AG09309 (cell line): Measurements from ENCODE around the gene PRKCH.

ENCODE experiments used
- DNase-seq: peaks from one replicate; pipeline ENCODE4 v3.0.0-alpha.2; 2010; ENCODE audit warnings: low read depth
- H3K4me3 ChIP-seq: 2 replicates; pipeline ENCODE4 v1.5.1; 2011; ENCODE audit warnings: mild to moderate bottlenecking, low read depth, low read length, moderate library complexity; ENCODE audit not compliant: control insufficient read depth
- CTCF ChIP-seq: IDR thresholded peaks from 2 replicates; pipeline ENCODE4 v1.5.1; 2011; ENCODE audit warnings: mild to moderate bottlenecking, low read depth, low read length, inconsistent platforms; ENCODE audit not compliant: insufficient read depth, control insufficient read depth; ENCODE audit errors: missing control alignments

Gene PRKCH

DNA sequence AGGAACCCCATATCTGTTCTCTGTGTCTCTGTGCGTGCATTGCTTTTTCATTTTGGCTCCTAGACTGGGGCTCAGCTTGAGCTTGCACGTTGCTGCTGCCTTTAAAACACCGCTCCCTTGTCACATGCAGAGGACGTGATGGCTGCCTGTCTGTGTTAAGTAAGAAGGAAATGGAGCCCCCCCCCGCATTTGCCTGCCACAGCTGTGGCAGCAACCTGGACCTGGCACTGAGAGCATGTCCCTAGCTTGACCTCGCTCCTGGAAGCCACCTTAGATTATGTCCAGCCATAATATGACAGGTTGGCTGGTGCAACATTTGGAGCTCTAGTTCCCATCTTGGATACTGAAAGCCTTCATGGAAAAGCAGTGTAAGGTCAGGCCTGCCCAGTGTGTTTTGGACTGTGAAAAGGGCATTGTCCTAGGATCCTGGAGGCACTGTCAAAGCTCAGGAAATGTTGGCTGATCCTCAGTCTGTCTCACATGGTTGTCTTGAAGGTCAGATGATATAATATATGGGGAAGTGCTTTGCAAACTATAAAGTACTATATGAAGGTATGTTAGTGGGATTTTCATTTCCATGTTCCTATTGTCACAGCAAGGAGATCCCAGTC, 73.8 kb downstream of the PRKCH start:
- TF ChIP-seq CTCF = no peak

GRCh38 chr14:61396279-61396678, 74.9 kb downstream of the PRKCH start:
- DNase-seq = no peak
- TF ChIP-seq CTCF = no peak
- H3K4me3 ChIP-seq = no peak overlapping the region

More for the DNA sequence above, 73.8 kb downstream of the PRKCH start:
- no peak for DNase-seq
- no peak overlapping the region for H3K4me3 ChIP-seq

DNA sequence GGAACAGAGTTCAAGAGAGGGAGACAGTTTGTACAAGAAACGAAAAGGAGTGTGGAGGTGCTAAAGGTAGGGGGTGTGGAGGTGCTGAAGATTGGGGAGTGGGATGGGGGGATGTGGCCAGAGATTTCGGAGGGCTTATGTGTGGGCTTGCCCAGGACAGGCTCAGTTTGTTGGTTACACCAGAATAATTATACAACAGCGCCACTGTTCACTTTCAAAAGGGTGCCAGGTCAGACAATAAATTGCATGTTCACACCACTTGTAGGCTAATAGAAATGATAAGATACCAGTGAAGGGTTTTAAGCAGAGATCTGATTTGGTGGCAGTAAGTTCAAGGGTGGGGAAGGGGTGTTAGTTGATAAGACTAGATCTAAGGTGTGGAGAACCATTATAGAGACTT, 75.3 kb downstream of the PRKCH start:
- no peak for TF ChIP-seq CTCF
- no peak for DNase-seq

GRCh38 chr14:61397615-61398014, 76.2 kb downstream of the PRKCH start:
- DNase-seq = no peak
- no peak overlapping the region for H3K4me3 ChIP-seq
- no peak for TF ChIP-seq CTCF

More for the DNA sequence above, 75.3 kb downstream of the PRKCH start:
- no peak overlapping the region for H3K4me3 ChIP-seq

DNA sequence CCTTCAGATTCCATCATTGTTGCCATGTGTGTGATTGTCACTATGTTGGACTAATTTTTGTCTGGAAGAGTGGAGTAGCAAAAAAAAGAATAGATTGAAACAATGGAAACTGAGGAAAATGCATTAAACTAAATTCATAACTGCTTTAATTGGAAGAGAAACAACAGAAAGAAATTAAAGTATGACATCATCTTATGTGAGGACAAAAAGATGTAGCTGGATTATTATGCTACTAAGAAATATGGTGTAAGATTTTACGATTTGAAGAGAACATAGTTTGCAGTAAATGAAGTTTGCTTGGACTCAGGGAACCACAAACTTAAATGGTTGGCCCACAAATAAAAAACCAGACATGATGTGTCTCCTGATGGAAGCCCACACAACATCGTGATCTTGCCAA, 76.8 kb downstream of the PRKCH start:
- no peak for TF ChIP-seq CTCF
- no peak for DNase-seq
- no peak overlapping the region for H3K4me3 ChIP-seq

GRCh38 chr14:61399365-61399764, 78.0 kb downstream of the PRKCH start:
- no peak for DNase-seq
- H3K4me3 ChIP-seq = no peak overlapping the region
- no peak for TF ChIP-seq CTCF

DNA sequence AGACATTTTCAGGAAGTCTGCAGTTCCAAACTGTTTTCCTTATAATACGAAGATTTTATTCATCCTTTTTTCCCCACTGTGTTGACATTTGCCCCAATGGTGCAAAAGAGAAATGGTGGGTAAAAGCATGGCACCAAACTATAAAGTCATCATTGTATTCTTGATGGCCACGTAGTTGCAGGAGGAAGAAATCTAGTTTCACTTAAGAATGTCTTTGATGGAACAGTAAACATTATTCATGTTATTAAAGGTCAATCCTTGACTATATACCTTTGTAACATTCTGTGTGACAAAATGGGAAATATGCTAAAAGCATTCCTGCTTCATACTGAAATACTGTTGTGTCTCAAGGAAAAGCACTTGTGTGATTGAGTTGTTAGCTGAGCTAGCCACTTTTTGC, 80.1 kb downstream of the PRKCH start:
- TF ChIP-seq CTCF = no peak
- H3K4me3 ChIP-seq = no peak overlapping the region
- no peak for DNase-seq
